Suppressor macrophage treated with lipopolysaccharide for 1 hour (primary cell): ENCODE data around the gene NOTCH4.
"Not testable (repeated sequence)": the region's sequence is repeated elsewhere in the genome, so short reads cannot be mapped to it uniquely, and the experiment has no call there.

ENCODE experiments used
- DNase-seq, 3 donors: peaks; one replicate each; pipeline ENCODE4 v3.0.0-alpha.2; 2020 to 2022

NOTCH4 gene

DNA sequence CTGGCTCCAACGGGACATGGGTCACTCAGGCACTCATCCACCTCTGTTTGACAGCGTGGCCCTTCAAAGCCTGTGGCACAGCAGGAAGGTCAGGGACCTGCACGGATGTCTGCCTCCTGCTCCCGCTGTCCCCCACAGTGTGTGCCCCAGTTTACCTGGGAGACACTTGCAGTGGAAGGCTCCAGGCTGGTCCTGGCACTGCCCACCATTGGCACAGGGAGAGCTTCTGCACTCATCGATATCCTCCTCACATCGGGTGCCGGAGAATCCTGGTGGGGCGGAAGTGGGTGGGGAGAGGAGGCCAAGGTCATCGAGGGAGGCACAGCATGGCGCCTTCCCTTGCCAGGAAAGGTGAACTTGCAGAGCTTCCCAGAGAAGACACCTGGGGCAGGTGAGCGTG, 6.9 kb downstream of the NOTCH4 start:
- no peak for DNase-seq

DNA sequence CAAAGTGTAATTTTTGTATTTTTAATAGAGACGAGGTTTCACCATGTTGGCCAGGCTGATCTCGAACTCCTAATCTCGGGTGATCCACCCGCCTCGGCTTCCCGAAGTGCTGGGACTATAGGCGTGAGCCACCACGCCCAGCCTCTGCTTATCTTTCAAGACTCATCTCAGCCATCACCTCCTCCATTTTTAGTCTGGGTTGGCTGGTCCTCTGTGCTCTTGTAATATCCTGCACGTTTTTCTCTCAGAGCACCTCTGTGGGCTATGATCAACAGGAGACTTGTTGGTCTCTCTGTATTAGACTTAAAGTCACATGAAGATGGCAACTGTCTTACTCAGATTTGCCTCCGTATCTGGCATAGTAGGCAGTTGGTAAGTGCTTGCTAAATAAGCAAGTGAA, 7.6 kb downstream of the NOTCH4 start:
- no peak for DNase-seq

DNA sequence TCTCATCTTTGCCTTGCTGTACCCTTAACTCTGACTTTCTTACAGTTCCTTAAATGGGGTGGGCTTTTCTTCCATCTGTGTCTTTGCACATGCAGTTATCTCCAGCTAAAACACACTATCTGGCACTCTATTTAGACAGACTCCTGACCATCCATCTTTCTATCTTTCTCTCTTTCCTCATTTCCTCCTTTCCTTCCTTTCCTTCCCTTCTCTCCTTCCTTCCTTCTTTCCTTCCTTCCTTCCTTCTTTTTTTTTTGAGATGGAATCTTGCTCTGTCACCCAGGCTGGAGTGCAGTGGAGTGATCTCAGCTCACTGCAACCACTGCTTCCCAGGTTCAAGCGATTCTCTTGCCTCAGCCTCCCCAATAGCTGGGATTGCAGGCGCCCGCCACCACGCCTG, 8.2 kb downstream of the NOTCH4 start:
- DNase-seq, result no peak

DNA sequence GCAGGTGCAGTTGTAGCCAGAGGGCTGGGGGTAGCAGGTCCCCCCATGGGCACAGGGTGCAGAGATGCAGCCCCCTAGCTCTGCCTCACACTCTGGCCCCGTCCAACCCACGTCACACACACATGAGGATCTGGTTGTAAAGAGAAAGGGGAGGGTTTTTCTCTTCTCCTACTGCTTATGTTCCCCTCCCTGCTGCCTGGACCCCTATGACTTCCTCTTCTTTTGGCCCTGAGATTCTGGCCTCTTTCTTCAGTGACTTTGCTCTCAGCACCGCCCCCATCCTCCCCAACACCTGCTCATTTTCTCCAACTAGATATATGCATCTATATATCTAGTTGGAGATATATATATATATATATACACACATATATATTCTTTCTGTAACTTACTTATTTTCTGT, 9.7 kb downstream of the NOTCH4 start:
- DNase-seq, result peak in 1 of 3 donors; percentile 19

DNA sequence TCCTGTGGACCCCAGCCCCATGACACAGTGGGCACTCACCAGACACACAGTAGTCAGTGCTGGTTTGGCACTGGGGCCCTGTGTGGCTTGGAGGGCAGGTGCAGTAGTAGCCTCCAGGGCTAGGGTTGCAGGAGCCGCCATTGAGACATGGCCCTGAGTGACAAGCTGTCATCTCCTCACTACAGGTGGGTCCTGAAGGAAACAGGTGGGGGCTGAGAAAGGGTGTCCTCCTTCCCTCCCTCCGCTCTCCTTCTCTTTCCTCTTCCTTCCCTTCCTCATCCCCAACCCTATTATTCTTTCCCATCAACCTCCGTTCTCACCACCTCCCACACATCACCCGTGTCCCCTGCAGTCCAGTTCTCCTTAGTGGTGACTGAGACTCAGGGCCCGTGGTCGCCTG, 10.2 kb downstream of the NOTCH4 start:
- DNase-seq, result no peak

DNA sequence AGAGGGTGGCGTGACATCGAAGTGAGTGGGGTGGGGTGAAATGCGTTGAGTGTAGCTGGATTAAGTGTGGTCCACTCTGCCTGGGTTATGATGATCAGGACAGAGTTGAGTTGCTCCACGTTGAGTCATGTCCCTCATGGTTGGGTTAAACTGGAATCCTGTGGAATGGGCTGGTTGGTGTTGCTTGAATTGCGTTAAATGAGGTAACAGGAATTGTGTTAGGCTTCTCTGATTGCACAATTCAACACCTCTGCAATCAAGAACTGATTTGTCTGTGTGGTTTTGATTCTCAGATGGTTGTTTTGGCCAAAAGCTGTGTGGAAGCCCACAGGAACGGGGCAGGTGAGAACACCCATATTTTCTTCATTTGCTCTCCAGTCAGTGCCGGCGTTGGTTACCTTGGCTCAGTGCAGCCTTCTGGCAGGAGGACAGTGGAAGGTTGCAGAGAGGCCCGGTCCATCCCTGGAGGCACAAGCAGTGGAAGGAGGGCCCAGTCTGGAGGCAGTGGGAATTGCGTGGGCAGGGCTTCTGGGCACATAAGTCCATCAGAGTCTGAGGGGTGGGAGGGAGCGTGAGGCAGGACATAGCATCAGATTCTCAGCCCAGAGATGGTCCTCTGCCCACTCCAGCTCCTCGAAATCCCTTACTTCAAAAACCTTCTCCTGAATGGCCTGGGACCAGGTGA, 11.6 kb downstream of the NOTCH4 start:
- DNase-seq, result no peak

DNA sequence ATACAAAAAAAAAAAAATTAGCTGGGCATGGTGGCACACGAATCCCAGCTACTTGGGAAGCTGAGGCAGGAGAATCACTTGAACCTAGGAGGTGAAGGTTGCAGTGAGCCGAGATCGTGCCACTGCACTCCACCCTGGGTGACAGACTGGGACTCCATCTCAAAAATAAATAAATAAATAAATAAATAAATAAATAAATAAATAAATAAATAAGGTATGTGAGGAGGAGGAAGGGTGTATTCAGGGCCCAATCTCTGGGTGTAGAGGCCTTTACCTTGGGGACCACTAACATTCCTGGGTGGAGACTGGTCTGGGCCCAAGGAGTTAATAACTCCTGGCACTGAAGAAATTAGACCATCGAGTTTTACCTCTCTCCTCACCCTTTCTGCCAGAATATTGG, 12.4 kb downstream of the NOTCH4 start:
- not testable (repeated sequence) for DNase-seq

DNA sequence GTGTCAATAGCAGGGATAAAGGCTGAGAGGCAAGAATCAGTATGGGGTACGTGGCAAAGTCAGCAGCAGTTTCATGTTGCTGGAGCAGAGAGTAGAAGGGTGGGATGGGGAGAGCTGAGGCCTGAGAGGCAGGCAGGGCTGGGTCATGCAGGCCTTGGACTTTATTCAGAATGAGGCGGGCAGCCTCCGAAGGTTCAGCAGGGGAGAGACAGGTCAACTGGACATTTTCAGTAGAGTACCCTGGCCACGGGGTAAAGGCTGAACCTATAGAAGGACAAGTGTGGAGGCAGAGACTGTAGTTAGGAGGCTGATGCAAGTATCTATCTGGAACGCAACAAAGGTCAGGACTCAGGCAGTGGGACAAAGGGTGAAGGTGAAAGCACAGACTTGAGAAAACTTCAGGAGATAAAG, 13.7 kb downstream of the NOTCH4 start:
- no peak for DNase-seq

DNA sequence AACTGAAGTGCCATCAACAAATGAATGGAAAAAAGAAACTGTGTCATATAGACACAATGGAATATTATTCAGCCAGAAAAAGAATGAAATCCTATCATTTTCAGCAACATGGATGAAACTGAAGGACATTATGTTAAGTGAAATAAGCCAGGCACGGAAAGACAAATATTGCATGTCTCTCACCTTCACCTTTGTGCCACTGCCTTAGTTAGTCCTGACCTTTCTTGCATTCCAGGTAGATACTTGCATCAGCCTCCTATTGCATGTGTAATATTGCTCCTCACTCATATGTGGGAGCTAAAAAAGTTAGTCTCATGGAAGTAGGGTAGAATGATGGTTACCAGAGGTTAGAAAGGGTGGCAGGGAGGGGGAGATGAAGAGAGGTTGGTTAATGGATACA, 14.9 kb downstream of the NOTCH4 start:
- DNase-seq, result no peak

DNA sequence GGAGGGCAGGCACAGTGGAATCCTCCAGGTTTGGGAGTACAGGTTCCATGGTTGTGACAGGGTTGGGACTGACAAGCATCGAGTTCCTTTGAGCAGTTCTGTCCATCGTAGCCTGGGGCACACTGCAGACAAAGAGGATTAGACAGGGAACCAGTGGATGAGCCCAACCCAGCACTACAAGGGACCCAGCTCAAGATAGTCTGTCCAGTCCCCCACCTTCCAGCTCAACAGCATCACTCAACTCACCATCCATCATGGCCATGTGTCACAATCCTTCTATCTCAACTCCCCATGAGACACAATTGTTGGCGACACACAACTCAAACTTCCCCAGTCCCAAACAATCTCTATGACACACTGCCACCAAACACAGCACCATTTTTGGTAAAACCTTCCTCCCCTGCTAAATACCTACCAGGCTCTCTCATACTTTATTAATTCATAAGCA, 19.6 kb downstream of the NOTCH4 start:
- no peak for DNase-seq

DNA sequence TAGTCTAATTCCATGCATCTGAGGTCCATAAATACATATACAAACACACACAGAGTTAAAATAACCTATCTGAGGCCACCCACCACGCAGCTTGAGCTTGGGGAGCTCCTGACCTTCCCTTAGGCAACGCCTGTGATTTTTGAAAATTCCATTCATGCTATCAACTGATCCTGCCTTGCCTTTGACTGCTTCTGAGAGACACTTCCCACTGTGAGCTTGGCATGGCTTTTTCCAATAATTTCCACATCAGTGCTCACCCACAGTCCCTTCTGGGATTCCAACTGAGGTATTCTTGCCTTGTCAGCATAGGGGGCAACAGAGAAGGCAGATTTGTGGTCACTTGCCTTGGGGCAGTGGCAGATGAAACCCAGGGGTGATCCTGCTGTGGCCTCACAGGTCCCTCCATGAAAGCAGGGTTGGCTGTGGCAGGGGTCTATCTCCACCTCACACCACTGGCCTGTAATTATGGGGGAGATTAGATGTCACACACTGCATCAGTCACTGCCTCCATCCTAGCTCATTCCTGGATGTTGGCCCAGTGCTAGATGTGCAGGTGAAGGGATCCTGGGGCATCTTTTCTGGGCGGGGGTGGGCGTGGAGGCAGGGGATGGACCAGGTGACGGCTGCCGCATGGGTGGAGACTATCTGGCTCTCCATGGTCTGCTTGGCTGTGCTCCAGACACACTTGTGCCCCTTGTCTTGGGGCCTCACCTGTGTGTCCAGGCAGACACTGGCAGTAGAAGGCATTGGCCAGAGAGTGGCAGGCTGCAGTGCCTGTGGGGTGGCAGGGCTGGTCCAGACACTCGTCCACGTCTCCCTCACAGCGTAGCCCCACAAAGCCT, 20.2 kb downstream of the NOTCH4 start:
- DNase-seq, result no peak

DNA sequence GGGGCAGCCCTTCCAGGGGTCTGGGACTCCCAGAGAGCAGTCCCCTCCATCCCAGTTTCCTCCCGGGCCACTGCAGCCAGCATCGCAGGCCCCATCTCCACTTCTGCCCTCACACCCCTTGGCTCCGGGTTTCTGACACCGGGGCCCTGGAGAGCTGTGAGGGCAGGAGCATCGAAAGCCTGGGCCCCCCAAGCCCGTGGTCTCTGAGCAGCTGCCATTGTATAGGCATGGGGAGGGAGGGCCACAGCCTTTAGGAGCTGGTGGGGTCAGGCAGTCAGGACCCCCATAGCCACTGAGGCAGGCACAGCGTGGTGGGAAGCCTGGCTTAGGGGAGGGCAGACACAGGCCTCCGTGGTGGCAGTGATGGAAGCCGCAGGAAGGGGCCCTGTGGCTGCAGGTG, 21.7 kb downstream of the NOTCH4 start:
- no peak for DNase-seq

DNA sequence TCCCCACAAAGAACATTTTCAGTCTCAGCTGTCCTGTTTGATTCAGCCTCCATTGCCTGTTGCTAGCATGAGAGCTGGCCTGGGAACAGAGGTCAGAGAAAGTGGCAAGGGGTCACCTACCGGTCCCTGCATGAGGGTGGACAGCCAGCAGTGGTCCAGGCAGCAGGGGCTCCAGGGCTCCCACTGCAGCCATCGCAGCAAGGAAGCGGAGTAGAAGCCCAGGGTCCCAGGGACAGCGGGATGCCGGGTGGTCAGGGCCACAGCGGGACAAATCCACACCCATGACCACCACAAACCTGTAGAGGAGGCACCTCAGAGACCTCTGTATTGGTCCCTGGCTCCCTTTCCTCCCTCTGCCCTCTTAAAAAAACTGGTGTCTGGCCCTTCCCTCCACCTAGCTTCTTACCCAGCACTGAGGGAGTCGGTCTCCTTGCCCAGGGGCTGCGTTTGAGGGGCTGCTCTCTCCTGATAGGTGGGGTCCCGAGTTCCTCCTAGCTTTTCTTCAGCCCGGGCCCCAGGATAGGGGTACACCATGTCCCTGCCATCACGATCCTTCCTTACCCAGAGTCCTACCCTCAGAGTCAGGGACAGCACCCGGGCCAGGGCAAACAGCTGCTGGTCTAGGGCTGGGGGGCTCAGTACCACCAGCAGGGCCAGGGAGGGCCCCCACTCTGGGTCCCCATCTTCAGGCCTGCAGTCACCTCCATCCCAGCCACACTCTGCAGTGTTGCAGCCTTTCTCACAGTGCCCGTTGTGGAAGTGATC, 23.0 kb downstream of the NOTCH4 start:
- DNase-seq, result no peak

DNA sequence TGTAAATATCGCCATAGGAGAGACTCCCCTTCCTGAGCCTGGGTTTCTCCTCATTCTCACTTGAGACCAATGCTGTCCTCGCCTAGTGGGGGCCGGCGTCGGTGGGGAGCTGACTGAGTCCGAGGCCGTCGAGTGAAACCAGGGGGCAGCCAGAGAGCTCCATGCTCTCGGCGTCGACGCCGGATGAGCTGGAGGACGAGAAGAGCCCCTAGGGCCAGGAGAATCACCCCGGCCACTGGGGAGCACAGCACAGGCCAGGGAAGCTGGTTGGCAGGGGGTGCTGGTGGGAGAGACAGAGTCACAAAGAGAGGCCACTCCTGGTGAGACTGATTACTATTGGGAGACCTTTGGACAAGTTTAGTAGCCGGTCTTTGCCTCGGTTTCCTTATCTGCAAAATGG, 25.0 kb downstream of the NOTCH4 start:
- DNase-seq, result no peak

DNA sequence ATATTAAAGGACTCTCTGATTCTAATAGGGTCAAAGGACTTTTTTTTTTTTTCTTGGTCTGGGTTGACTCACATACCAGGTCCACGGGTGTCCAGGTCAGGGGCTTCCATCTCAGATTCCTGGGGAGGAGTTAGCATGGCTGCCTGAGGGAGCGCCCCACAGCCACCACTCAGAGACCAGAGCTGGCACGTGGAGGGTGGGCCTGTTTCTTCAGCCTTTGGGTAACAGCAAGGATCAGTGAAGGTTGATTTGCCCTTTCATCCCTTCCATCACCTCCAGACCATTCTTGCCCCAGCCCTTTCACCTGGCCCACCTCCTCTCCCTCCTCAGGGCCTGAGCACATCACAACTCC, 25.5 kb downstream of the NOTCH4 start:
- no peak for DNase-seq

DNA sequence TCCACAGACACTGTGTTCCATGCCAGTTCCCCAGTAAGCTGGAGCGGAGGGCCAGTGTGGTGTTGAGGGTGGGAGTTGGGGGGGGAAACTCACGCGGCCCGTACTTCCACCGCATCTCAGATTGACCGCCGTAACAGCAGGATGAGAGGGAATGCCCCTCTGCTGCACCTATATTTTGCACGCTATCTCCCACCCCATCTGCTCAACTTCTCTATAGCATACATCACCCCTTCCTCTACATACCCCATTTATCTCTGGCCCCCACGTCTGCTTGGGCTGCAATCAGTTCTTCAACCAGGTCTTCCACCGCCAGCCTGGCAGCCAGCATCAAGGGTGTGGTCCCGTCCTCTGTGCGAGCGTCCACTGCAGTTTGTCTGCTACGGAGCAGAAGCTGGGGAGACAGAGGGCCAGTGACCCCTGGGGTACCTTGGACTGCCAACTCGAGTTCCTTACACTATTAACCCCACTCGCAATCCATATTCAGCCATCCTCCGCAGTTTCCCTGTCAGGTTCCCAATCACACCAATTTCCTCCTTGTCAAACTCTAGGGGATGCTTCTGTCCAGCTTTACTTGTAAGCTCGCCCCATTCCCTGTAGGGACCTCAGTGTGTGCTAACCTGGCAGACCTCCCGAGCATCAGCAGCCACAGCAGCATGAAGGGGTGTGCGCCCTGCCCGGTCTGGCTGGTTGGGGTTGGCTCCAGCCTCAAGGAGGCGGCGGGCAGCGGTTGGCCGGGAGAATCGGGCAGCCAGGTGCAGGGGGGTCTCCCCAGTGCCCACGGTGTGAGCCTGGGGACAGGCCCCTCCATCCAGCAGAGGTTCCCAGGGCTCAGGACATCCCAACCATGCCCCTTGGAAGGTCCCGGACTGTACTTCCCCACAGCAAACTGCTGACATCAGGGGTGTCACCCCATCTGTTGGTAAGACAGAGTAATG, 26.9 kb downstream of the NOTCH4 start:
- DNase-seq, result peak; percentile 80 to 85 (median 84)

DNA sequence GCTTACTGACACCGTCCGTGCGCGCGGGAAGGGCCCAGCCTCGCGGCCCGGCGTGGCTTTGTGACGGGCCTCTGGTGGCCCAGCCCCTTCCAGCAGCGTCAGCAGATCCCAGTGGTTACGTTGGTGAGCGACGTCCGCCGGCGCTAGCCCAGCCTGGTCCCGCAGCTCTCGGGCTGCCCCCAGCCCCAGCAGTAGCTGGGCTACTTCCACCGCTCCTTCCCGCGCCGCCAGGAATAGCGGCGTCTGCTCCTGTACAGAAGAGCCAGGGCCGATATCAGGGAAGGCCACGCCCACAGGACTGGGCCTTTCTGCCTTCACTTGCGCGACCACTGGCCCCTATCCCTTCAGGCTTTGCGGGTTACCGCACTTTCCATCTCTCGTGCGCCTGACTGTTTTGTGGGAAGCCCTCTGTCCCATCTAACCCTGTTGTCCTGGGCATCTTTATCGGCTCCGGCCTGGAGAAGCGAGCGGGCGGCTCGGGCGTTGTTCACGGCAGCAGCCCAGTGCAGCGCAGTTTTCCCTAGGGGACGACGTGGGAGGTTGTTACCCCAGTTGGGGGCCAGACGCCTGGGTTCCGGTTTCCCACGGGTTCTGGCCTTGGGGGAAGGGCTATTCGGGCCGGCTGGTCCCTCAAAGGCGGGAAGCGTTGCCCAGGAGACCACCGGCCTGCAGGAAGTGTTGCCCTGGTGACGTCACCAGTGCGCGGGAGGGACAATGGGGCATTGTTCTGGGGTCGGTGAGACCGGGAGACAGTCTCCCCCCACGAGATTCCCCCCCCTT, 27.8 kb downstream of the NOTCH4 start:
- peak; percentile 56 to 83 (median 70) for DNase-seq

DNA sequence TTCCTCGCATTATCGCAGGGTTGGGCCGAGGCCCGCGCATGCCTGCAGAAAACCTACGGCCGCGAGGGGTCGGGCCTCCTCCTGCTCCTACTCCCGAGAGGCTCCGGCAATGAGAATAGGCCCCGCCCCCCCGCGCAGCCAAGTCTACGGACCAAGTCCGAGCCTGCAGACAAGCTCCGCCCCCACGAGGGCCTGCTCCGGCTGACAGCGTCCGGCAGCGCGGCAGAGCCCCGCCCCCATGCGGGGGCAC, 28.3 kb downstream of the NOTCH4 start:
- DNase-seq, result peak; percentile 100

DNA sequence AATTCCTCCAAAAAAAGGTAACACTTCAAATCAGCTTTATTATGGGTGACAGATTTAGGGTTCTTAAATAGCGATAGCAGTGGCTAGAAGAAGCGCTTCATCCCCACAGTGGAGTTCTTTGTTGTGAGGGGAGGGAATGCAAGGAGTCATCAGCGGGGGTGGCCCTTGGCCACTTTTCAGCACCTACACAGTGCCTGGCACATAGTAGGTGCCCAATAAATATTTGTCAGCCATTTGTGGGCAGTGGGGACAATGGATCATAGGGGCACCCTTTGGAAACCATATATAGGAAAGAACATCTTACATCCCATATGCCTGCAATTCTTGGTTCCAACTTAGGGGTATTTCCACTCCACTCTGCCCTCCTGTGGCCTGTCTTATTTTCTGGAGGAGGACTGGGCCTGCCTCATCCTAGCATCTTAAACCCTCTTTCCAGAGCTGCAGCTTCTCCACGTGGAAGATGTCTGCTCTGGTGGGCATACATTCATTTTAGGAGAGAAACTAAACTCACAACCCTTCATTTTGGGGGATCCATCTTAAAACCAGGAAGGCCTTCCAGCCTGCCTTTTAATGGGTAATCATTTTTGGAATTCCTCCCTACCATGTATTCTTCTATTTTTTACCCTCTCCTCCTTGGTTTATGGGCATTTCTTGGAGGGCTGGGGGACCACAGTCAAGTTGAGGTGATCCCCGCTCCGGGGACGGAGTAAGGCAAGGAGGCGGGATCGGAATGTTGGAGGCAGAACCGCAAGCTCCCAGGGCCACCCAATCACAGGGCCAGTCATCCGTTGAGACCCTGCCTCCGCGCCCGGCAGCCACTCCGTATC, 28.8 kb downstream of the NOTCH4 start:
- peak; percentile 69 to 71 (median 70) for DNase-seq

DNA sequence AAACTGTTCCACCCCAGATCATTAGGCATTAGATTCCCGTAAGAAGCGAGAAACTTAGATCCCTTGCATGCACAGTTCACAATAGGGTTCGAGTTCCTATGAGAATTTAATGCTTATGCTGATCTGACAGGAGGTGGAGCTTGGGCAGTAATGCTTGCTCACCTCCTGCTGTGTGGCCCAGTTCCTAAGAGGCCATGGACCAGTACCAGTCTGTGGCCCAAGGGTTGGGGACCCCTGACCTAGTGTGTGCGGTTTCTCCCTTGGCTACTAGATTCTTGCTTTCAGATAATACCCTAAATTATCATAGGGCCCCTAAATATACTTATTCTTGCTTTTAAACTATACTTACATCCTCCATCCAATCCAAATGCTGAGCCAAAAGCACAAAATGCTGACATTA, 29.5 kb downstream of the NOTCH4 start:
- DNase-seq, result no peak

DNA sequence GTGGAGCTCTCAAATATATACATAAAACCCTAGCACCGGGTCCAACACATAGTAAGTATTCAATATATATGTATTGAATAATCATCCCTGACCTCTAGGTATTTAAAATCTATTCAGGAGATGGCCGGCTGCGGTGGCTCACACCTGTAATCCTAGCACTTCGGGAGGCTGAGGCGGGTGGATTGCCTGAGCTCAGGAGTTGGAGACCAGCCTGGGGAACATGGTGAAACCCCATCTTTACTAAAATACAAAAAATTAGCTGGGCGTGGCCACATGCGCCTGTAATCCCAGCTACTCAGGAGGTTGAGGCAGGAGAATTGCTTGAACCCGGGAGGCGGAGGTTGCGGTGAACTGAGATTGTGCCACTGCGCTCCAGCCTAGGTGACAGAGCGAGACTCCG, 30.8 kb downstream of the NOTCH4 start:
- DNase-seq, result not testable (repeated sequence)
